NOMO-1 treated with dmso at 0.1 percent for 144 hours (cell line): ENCODE results near the gene GFPT1.

Source experiments
- DNase-seq: peaks from one replicate; lab custom pipeline; 2025; ENCODE audit not compliant: unreplicated experiment; lab: John Stamatoyannopoulos, UW

GFPT1 gene

GRCh38 chr2:69292256-69292655 is 94.8 kb downstream of the GFPT1 start:
- no peak for DNase-seq

DNA sequence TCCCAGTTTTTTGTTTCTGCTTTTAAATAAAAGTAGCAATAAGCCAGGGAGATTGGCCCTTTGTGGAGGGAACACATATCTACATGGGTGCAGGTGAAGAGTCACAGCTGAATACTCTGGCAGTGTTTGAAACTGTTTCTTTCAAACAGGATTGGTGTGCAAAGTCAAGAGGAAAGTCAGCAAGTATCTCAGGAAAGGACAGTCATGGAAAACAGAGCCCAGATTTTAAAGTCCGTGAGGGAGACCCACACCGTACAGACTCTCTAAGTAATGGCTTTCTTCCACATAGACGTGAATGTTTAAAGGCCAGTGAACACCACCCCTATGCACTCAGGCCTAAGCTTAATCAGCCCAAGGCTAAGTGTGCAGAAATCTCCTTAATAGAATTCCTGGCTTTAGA is 95.3 kb downstream of the GFPT1 start:
- DNase-seq, result no peak

- DNase-seq, result no peak
Measured at GRCh38 chr2:69291004-69291650, 95.9 kb downstream of the GFPT1 start.

DNA sequence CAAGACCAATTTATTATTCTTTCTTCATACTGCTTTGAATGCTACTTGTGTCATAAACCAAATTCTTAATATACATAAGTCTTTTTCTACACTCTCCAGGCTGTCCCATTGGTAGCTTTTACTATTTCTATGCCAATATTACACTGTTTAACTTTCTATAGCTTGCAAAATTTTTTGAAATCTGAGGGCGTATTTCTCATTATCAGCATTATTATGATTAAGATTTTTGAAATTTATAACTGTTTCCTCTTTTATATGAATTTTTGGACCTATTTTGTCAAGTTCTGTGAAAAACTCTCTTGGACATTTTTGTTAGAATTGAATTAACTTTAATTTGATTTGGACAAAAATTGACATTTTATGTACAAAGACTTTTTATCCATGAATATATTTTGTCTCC is 98.6 kb downstream of the GFPT1 start:
- DNase-seq, result no peak

DNA sequence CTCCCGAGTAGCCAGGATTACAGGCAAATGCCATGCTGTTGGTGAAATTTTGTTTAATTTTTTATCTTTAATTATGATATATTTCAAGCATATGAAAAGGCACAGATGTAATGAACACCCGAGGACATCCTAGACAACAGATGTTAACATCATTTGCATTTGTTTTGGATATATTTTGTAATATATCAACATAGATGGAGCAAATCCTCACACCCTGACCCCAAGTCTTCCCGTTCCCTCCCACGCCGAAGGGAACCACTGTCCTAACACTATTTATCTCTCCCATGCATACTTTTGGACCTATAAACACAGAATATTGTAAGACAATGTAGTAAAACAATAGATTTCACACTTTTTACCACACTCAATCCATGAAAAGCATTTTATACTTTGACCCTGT is 99.5 kb downstream of the GFPT1 start:
- DNase-seq, result no peak

- DNase-seq, result no peak
Measured at GRCh38 chr2:69285379-69285894, 101.6 kb downstream of the GFPT1 start.

- no peak for DNase-seq
Measured at GRCh38 chr2:69280796-69281412, 106.1 kb downstream of the GFPT1 start.

- DNase-seq, result no peak
Measured at GRCh38 chr2:69279931-69280681, 106.9 kb downstream of the GFPT1 start.

DNA sequence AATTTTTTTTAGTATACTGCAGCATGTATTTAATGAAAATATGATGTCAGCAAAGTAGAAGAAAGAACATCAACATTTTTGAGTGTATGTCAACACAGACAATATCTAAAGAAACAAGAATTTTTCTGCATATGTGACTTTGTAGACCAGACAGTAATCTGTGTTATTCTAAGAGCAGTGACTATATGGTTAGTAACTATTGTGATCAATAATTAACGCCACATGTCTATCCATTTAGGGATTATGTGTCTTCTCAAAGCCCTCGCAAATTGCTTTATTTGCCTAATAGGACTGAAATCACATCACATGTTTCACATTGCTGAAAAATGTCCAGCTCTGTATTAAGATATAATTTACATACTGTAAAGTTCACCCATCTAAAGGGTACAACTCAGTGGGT is 107.8 kb downstream of the GFPT1 start:
- DNase-seq, result no peak

DNA sequence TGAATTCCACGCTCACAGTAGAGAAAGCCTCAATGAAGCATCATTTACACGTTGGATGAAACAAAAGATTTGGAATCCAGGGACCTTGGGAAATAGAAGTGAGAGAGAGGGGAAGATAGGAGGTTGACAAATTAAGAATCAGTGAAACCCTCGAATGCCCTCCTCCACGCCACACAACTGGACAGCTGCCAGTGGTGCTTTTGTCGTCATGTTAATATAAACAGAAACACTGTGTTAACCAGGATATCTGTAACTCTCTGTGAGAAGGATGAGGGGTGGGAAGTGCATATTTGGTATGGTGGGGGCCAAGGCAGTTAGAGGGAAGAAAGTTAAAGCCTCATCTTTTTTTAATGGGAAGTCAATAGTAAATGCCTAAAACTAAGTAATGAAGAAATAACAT is 108.7 kb downstream of the GFPT1 start:
- DNase-seq, result no peak

GRCh38 chr2:69275490-69275889 is 111.5 kb downstream of the GFPT1 start:
- no peak for DNase-seq

DNA sequence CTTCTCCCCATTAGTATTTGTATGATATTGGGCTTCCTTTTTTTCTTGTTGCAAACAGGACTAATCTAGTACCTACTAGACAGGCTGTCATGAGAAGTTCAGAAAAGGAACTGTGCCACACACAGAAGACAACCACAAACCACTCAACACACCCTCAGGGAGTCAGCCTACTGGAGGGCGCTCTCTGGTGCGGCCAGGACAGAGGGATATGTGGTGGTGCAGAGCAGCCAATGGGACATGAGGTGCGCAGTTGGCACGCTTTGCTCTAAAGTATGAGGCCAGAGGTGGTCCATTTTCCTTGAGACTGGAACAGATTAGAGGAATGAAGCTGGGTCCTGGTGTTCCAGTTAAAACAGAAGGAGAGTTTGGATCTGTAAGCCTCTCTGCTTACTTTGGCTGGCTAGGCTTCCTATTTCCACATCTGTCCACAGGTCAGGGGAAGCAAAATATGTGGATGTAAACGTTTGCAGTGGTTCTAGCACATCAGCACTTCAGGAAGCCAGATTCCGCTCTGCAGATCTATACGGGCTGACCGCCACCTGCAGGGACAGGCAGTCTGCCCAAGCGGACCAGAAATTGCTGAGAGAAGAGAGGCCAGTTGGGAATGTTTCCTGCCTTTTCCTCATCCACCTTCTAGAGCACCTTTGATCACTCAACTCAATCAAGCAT is 114.1 kb downstream of the GFPT1 start:
- DNase-seq, result peak; percentile 21

DNA sequence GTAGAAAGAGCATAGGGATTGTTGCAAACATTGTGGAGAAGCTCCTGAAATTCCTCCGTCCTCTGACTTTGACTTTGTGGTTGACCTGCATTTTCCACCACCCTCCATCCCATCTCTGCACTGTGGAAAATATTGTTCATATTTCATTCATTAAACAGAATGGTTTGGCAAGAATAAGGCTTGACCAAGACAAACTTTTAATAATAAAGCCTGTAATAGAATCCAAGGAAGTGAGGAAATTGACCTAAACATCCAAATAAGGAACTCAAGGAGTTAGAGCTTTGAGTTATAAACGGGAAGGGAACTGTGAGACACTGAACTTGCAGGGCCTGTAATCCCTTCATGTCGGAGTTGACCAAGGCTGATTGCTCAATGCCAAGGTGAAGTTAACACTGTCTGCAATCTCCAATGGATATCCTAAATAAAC is 115.2 kb downstream of the GFPT1 start:
- DNase-seq, result peak; percentile 37
